ENCODE data around the gene TNFAIP8.

GRCh38 chr5:119341452-119342349 lies 14.1 kb upstream of the TNFAIP8 start:
- TF ChIP-seq GATA3 (IDR thresholded peaks at IDR 0.05; ENCODE audit: low read depth, low read length) (no peak), GATA2 (IDR thresholded peaks at IDR 0.05; ENCODE audit: low read depth, low read length) (no peak)
